Activated CD8-positive, alpha-beta memory T cell treated with anti-CD3 and anti-CD28 coated beads for 48 hours (primary cell): ENCODE data around the gene UNC93B1.
A peak's percentile ranks its signal among the peaks of the same experiment; 100 is the strongest.

Source experiments
- DNase-seq, 3 experiments: peaks; one replicate each; pipeline ENCODE4 v3.0.0-alpha.2; 2020; ENCODE audit warnings: low read depth in 2 of 3, low spot score in 2 of 3

UNC93B1 gene

GRCh38 chr11:68003846-68004550 is at the start of gene UNC93B1:
UNC93B1 (minus strand) TSS chr11:68004097; CDS start chr11:68004043, 54 bp downstream.
- peak; percentile 57 to 66 (median 63) for DNase-seq

DNA sequence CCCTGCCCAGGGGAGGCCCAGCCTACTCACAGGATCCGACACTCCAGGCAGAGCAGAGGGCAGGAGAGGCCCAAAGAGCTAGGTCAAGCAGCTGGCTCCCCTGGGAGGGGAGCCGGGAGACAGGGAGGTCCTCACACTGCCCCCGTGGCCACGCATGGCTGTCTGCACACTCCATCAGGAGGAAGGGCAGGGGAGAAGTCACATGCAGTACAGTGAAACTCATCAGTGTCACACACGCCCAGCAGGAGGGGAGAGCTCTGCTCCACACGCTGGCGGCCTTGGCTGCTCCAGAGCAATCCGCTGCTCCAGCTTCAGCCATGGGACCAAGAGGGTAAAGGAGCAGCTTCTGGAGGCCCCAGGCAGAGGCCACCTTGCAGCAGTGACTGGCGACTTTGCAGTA is 49.2 kb upstream of the UNC93B1 start:
- DNase-seq: no peak

DNA sequence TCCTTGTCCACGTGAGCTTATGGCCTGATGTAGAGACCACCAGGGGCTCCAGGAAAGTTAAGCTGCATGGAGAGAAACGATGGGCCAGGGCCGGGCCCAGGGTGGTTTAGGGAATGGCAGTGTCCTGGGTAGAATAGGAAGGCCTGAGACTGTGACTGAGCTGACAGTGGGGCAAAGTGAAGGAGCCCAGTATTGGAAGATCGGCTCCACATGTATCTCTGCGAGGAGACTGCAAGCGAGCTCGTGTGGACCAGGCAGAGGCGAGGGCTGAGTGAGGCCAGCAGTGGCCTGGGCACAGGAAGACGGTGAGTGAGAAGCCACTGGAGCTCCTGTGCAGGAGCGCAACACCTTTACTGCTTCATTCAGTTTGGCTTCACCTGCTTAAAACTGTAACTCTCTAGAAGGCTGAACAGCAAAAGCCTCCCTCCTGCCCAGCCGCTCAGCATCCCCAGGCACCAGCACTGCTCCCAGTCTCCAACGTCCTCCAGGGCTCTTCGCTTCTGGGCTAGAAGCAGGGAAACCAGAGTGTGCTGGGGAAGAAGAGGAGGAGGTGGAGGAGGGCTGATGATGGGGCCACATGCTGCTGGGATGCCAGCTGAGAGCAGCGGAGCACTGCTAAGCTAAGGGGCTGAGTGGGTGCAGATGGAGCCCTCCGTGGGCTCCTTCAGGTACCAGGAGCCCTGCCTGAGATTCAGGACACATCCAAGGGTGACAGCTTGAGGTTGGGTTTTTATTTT is 48.4 kb upstream of the UNC93B1 start:
- no peak for DNase-seq

GRCh38 chr11:68051191-68052136 is 47.6 kb upstream of the UNC93B1 start:
- no peak for DNase-seq

DNA sequence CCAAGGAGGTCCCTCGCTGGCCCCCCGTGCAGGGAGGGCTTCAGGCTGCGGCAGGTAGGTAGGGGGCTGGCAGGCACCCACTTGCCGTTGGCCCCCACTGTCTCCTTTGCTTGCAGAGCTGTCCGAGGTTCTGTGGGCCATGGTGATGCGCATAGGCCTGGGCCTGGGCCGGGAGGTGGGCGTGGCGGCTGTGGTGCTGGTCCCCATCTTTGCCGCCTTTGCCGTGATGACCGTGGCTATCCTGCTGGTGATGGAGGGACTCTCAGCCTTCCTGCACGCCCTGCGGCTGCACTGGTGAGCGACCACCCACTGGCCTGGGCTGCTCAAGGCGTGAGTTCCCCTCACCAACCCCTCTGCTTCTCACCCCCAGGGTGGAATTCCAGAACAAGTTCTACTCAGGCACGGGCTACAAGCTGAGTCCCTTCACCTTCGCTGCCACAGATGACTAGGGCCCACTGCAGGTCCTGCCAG is 46.5 kb upstream of the UNC93B1 start:
- DNase-seq: no peak

- DNase-seq: no peak
Observed at GRCh38 chr11:68049509-68050370, 45.8 kb upstream of the UNC93B1 start.

- DNase-seq: no peak
Observed at GRCh38 chr11:68048681-68049508, 45.0 kb upstream of the UNC93B1 start.

DNA sequence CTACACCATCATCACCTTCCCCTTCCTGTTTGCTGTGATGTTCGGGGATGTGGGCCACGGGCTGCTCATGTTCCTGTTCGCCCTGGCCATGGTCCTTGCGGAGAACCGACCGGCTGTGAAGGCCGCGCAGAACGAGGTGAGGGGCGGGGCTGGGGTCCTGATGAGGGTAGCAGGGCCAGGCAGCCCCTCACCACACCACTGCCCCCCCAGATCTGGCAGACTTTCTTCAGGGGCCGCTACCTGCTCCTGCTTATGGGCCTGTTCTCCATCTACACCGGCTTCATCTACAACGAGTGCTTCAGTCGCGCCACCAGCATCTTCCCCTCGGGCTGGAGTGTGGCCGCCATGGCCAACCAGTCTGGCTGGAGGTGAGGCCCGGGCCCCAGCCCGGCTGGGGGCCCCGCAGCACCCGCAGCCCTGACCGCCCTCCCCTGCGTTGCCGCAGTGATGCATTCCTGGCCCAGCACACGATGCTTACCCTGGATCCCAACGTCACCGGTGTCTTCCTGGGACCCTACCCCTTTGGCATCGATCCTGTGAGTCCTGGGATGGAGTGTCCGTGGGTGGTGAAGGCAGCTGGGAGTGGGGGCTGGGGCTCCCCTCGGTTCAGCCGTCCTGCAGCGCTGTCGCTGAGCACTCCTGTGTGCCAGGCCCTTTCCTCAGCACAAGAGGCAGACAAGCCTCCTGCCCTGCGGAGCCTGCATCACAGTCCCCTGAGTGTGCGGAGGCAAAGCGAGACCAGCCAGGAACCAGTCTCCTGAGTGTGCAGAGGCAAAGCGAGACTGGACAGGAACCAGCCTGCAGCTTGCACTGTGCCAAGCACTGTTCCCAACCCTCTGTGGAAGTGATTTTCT is 43.8 kb upstream of the UNC93B1 start:
- DNase-seq: no peak

GRCh38 chr11:68044898-68045351 is 41.0 kb upstream of the UNC93B1 start:
- DNase-seq: no peak

GRCh38 chr11:68044145-68044813 is 40.4 kb upstream of the UNC93B1 start:
- DNase-seq: no peak

- DNase-seq: no peak
Observed at GRCh38 chr11:68043349-68044144, 39.6 kb upstream of the UNC93B1 start.

DNA sequence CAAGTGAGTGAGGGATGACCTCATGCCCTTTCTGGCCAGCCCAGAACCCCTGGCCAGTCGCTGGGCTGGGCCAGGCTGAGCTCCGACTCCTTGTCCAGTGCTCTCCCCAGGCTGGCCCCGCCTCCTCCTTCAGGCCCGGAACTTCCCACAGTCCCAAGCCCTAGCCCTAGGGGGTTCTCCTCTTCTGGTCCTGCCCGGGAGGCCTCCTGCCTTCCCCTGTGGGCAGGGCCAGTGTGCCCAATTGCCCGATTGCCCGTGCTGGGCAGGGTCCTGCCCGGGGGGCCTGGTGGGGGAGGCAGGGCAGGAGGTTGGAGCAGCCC is 39.1 kb upstream of the UNC93B1 start:
- no peak for DNase-seq

- no peak for DNase-seq
Observed at GRCh38 chr11:68042219-68043028, 38.5 kb upstream of the UNC93B1 start.

DNA sequence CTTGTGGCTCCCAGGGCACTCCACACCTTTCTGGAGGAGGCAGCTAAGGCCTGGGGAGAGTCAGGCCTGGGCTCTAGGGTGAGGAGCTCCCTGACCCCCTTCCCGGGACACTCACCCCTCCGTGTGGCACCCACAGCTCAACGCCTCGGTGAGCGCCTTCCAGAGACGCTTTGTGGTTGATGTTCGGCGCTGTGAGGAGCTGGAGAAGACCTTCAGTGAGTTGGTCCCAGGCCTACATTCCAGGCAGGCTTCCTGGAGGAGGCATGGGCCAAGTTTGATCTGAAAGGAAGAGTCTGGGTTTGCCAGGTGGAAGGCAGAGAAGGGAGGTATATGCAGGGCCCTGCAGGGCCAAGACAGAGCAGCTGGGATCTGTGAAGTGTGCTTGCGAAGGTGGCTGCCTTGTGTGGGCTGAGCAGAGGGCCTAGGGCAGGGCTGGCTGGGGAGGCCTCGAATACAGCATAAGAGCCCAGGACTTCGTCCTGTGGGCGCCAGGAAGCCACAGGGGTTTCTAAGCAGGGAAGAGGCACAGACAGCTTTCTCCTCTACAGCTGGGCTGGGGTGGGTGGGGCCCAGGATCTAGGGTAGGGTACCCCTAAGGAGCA is 37.8 kb upstream of the UNC93B1 start:
- DNase-seq: no peak

DNA sequence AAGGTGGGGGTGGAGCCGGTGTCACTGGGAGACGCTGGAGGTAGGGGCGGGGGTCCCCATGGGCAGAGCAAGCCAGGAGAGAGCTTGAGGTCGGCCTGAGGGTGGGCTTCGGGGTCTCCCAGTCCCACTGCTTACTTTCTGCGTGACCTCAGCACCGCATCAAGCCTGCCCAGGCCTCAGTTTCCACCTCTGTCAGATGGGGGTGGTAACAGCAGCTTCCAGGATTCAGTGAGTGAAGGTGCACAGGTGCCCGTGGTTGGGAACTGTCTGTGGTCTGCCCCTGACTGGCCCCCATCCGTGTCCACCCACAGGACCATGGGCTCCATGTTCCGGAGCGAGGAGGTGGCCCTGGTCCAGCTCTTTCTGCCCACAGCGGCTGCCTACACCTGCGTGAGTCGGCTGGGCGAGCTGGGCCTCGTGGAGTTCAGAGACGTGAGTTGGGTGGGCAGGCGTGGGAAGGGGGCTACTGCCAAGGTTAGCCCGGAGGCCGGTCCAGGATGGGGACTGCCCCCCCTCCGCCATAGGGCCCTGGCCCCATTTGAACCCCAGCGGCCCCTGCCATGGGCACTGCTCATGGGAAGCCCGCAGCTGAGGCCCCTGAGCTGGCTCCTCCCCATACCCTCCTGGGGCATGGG is 37.2 kb upstream of the UNC93B1 start:
- DNase-seq: no peak
